HCT116 (cell line): ENCODE results near the gene RALGPS2. TPM values are rescaled to one million over a fixed set of nuclear protein-coding genes. Genes with fewer than 3 reads are reported as not detected.

Experiments used
- ATAC-seq: fragments of 200-7000 bp; cut with Tn5 transposase; 2 replicates; pipeline ENCODE4 v1.9.1; 2020; ENCODE audit warnings: mild to moderate bottlenecking, moderate library complexity
- BruUV-seq: library from RNA; stranded (reverse); fragments of 400-500 nt; replicated peaks from 2 replicates; lab custom pipeline; 2021; lab: Mats Ljungman, UMichigan
- CTCF ChIA-PET: fragments of 300-600 bp; sonication (Branson Sonifier 250); formaldehyde crosslinking; loops from one replicate; lab custom pipeline; 2021; ENCODE audit warnings: antibody characterized with exemption; lab: Charles Lee
- POLR2A ChIA-PET: fragments of 300-600, 350-600 bp; sonication (Branson Sonifier 250); formaldehyde crosslinking; loops from one replicate; lab custom pipeline; 2021; ENCODE audit warnings: antibody characterized with exemption; lab: Charles Lee
- RAD21 ChIA-PET, 2 experiments: fragments of 300-600 bp; sonication (Branson Sonifier 250); formaldehyde crosslinking; loops; one replicate each; lab custom pipeline; 2023; ENCODE audit warnings: low total read pairs in 2 of 2; ENCODE audit not compliant: uncharacterized antibody in 2 of 2, unreplicated experiment in 2 of 2, low non-redundant PET in 1 of 2; lab: Charles Lee
- DNase-seq: peaks from one replicate; pipeline ENCODE4 v3.0.0-alpha.2; 2010; ENCODE audit warnings: low read depth, low spot score
- H2AFZ ChIP-seq: fragments of 200-600 bp; shearing (Covaris generic), sonication (generic); 2 replicates; pipeline ENCODE4 v1.6.1; 2017; ENCODE audit warnings: low read depth, mixed run types, mixed read lengths, antibody characterized with exemption, low read length; ENCODE audit not compliant: poor library complexity, severe bottlenecking
- H3K27ac ChIP-seq: 2 replicates; pipeline ENCODE4 v1.5.1; 2012; ENCODE audit warnings: low read depth, low read length
- H3K27me3 ChIP-seq: fragments of 200-600 bp; sonication (generic); 2 replicates; pipeline ENCODE4 v1.6.1; 2016; ENCODE audit warnings: mixed run types, low read length, mixed read lengths; ENCODE audit not compliant: insufficient read depth
- H3K36me3 ChIP-seq, 2 experiments: fragments of 200-500 bp in 1 of 2; fragments of 200-600 bp in 1 of 2; sonication (Bioruptor generic) in 1 of 2; sonication (generic) in 1 of 2; 2 replicates each; pipeline versions ENCODE4 v1.5.1 to v1.6.1; 2014 to 2016; ENCODE audit warnings: low read length in 2 of 2, inconsistent platforms in 1 of 2, mixed read lengths in 1 of 2, mixed run types in 1 of 2; ENCODE audit not compliant: insufficient read depth in 2 of 2, control insufficient read depth in 1 of 2
- H3K4me1 ChIP-seq, 2 experiments: fragments of 200-600 bp in 1 of 2; sonication (generic) in 1 of 2; 2 replicates each; pipeline versions ENCODE4 v1.5.1 to v1.6.1; 2012 to 2017; ENCODE audit warnings: low read length in 2 of 2, inconsistent platforms in 1 of 2, mild to moderate bottlenecking in 1 of 2, mixed read lengths in 1 of 2, mixed run types in 1 of 2, moderate library complexity in 1 of 2; ENCODE audit not compliant: insufficient read depth in 2 of 2, control insufficient read depth in 1 of 2
- H3K4me2 ChIP-seq: fragments of 200-600 bp; sonication (generic); 2 replicates; pipeline ENCODE4 v1.6.1; 2017; ENCODE audit warnings: mixed run types, low read length, mixed read lengths
- H3K4me3 ChIP-seq, 2 experiments: fragments of 200-600 bp in 1 of 2; sonication (generic) in 1 of 2; replicated peaks in 1 of 2; 2 replicates each; pipeline ENCODE4 v1.5.1; 2011 to 2016; ENCODE audit warnings: low read length in 2 of 2, control low read depth in 1 of 2, low read depth in 1 of 2, mild to moderate bottlenecking in 1 of 2, mixed read lengths in 1 of 2, mixed run types in 1 of 2
- H3K79me2 ChIP-seq: fragments of 200-600 bp; sonication (generic); 2 replicates; pipeline ENCODE4 v1.6.1; 2017; ENCODE audit warnings: mild to moderate bottlenecking, mixed run types, low read length, moderate library complexity, mixed read lengths; ENCODE audit not compliant: insufficient read depth
- H3K9ac ChIP-seq: fragments of 200-600 bp; sonication (generic); 2 replicates; pipeline ENCODE4 v1.6.1; 2016; ENCODE audit warnings: low read length, mixed read lengths
- H3K9me2 ChIP-seq: fragments of 200-600 bp; sonication (generic), shearing (Covaris generic); 2 replicates; pipeline ENCODE4 v1.6.1; 2017; ENCODE audit warnings: mixed run types, mild to moderate bottlenecking, moderate library complexity; ENCODE audit not compliant: insufficient read depth
- H3K9me3 ChIP-seq, 2 experiments: fragments of 200-500 bp in 1 of 2; fragments of 200-600 bp in 1 of 2; sonication (Bioruptor generic) in 1 of 2; sonication (generic) in 1 of 2; 2 replicates each; pipeline ENCODE4 v1.6.1; 2014 to 2017; ENCODE audit warnings: low read length in 2 of 2, mixed read lengths in 2 of 2, inconsistent platforms in 1 of 2, low read depth in 1 of 2, mild to moderate bottlenecking in 1 of 2, mixed run types in 1 of 2, moderate library complexity in 1 of 2; ENCODE audit not compliant: control insufficient read depth in 1 of 2, insufficient read depth in 1 of 2
- H4K20me1 ChIP-seq: fragments of 200-600 bp; sonication (generic), shearing (Covaris generic); 2 replicates; pipeline ENCODE4 v1.6.1; 2017; ENCODE audit warnings: mixed run types, mild to moderate bottlenecking, moderate library complexity; ENCODE audit not compliant: insufficient read depth
- ATF3 ChIP-seq: IDR thresholded peaks from 2 replicates; pipeline ENCODE4 v1.6.1; 2012
- CEBPB ChIP-seq: IDR thresholded peaks from 2 replicates; pipeline ENCODE4 v1.6.1; 2012; ENCODE audit warnings: low read depth
- EGR1 ChIP-seq: IDR thresholded peaks from 2 replicates; pipeline ENCODE4 v1.6.1; 2012; ENCODE audit warnings: low read depth
- ELF1 ChIP-seq: IDR thresholded peaks from 2 replicates; pipeline ENCODE4 v1.6.1; 2012; ENCODE audit warnings: low read depth, borderline replicate concordance
- EZH2 ChIP-seq: fragments of 200-600 bp; sonication (generic); IDR thresholded peaks from 2 replicates; pipeline ENCODE4 v1.6.1; 2017; ENCODE audit warnings: antibody characterized with exemption, mixed run types
- FOSL1 ChIP-seq: IDR thresholded peaks from 2 replicates; pipeline ENCODE4 v1.6.1; 2012; ENCODE audit warnings: low read depth
- POLR2A ChIP-seq: IDR thresholded peaks from 2 replicates; pipeline ENCODE4 v1.7.0; 2011; ENCODE audit warnings: borderline replicate concordance; ENCODE audit not compliant: insufficient read depth, insufficient read length; ENCODE audit errors: extremely low read depth
- REST ChIP-seq: IDR thresholded peaks from 2 replicates; pipeline ENCODE4 v1.6.1; 2012; ENCODE audit warnings: low read depth
- SP1 ChIP-seq: IDR thresholded peaks from 2 replicates; pipeline ENCODE4 v1.6.1; 2012; ENCODE audit warnings: low read depth
- YY1 ChIP-seq: IDR thresholded peaks from 2 replicates; pipeline ENCODE4 v1.6.1; 2011; ENCODE audit warnings: low read length, low read depth, moderate library complexity, mild to moderate bottlenecking; ENCODE audit not compliant: insufficient replicate concordance; ENCODE audit errors: extremely low read depth
- intact Hi-C: fragments of 100-400 bp; cut with micrococcal nuclease; formaldehyde crosslinking; loops from 2 replicates; pipeline ENCODE4 v1.10.0; 2022
- total RNA-seq: library from RNA; stranded (reverse); gene quantifications from one replicate; pipeline ENCODE4 v1.2.1, GENCODE V29; 2021; ENCODE audit not compliant: unreplicated experiment

RALGPS2 gene
- total RNA-seq, 1 experiment from 2014 or later: 25.6 TPM

- TF ChIP-seq EZH2: no peak
- no peak for TF ChIP-seq POLR2A
- no peak for TF ChIP-seq ATF3
- TF ChIP-seq FOSL1: no peak
- TF ChIP-seq CEBPB: no peak
Measured at GRCh38 chr1:178864326-178864725, 139.3 kb downstream of the RALGPS2 start (continued).

GRCh38 chr1:178867670-178868069 is 142.6 kb downstream of the RALGPS2 start:
- ChIA-PET RAD21 (no interaction called here), POLR2A (no interaction called here)
- H3K4me3 ChIP-seq: no peak overlapping the region

More at GRCh38 chr1:178867670-178868069, 142.6 kb downstream of the RALGPS2 start:
- H3K4me2 ChIP-seq: no peak overlapping the region
- H3K4me1 ChIP-seq: peaks cover 0 to 3% of the 10 kb centered on the region in 2 experiments; a peak in 1 of 4 replicates
- DNase-seq (no peak), ATAC-seq (no peak)
- H3K79me2 ChIP-seq: no peaks in the 10 kb centered on the region
- TF ChIP-seq YY1 (no peak), EGR1 (no peak), SP1 (no peak), REST (no peak), ELF1 (no peak)
- intact Hi-C loops: no loop called here
- no TSS peak for BruUV-seq
- H4K20me1 ChIP-seq: no peaks in the 10 kb centered on the region
- H3K27me3 ChIP-seq: no peaks in the 10 kb centered on the region
- H2AFZ ChIP-seq: no peak overlapping the region
- H3K9me3 ChIP-seq: no peaks in the 10 kb centered on the region
- no peaks in the 10 kb centered on the region for H3K9me2 ChIP-seq
- no peak overlapping the region for H3K9ac ChIP-seq
- no peaks in the 10 kb centered on the region for H3K36me3 ChIP-seq
- CTCF ChIA-PET: no interaction called here
- no peak overlapping the region for H3K27ac ChIP-seq
